Body of pancreas (tissue), 4 donors: ENCODE data around the gene PACRG.

Experiments
- CTCF ChIP-seq, 7 experiments: fragments of 450-650 bp in 4 of 7; fragments of 200-600 bp in 3 of 7; sonication (generic) in 3 of 7; IDR thresholded peaks; one replicate each; pipeline ENCODE4 v1.5.1; 2016 to 2019; ENCODE audit warnings: antibody characterized with exemption in 7 of 7
- POLR2A ChIP-seq, 3 donors: fragments of 450-650 bp; IDR thresholded peaks; one replicate each; pipeline ENCODE4 v1.6.1; 2016; ENCODE audit warnings: antibody characterized with exemption in 3 of 3, mild to moderate bottlenecking in 2 of 3

- TF ChIP-seq CTCF (IDR thresholded peaks at IDR 0.05) (no peak), POLR2A (IDR thresholded peaks at IDR 0.05) (no peak)
These were observed 329.5 kb downstream of the PACRG start for GRCh38 chr6:163057260-163057659.
